DOHH2 (cell line): ENCODE results near the gene TKT.

Experiments
- H3F3A ChIP-seq: fragments of 200-600 bp; sonication (generic), shearing (Covaris generic); 2 replicates; pipeline ENCODE4 v1.6.0; 2016; ENCODE audit warnings: antibody characterized with exemption, mild to moderate bottlenecking; ENCODE audit not compliant: control insufficient read depth, insufficient read depth
- H3K27ac ChIP-seq: fragments of 200-600 bp; sonication (generic); 2 replicates; pipeline ENCODE4 v1.5.1; 2014; ENCODE audit warnings: low read depth, mild to moderate bottlenecking, low read length, moderate library complexity
- H3K27me3 ChIP-seq: fragments of 200-600 bp; sonication (generic); 2 replicates; pipeline ENCODE4 v1.6.1; 2014; ENCODE audit warnings: mild to moderate bottlenecking, low read length, mixed read lengths; ENCODE audit not compliant: control insufficient read depth
- H3K36me3 ChIP-seq: fragments of 200-600 bp; sonication (generic); 2 replicates; pipeline ENCODE4 v1.6.1; 2014; ENCODE audit warnings: mild to moderate bottlenecking, low read length, moderate library complexity, mixed read lengths; ENCODE audit not compliant: control insufficient read depth
- H3K4me1 ChIP-seq: fragments of 200-600 bp; sonication (generic); 2 replicates; pipeline ENCODE4 v1.6.1; 2014; ENCODE audit warnings: mild to moderate bottlenecking, low read length, mixed read lengths; ENCODE audit not compliant: control insufficient read depth
- H3K4me2 ChIP-seq: fragments of 200-600 bp; sonication (generic); 2 replicates; pipeline ENCODE4 v1.6.0; 2014; ENCODE audit warnings: mild to moderate bottlenecking, low read length, moderate library complexity
- H3K4me3 ChIP-seq: fragments of 200-600 bp; sonication (generic); 2 replicates; pipeline ENCODE4 v1.5.1; 2014; ENCODE audit warnings: mild to moderate bottlenecking, low read length, mixed read lengths
- H3K79me2 ChIP-seq: fragments of 200-600 bp; sonication (generic); 2 replicates; pipeline ENCODE4 v1.6.1; 2014; ENCODE audit warnings: mild to moderate bottlenecking, low read length, mixed read lengths; ENCODE audit not compliant: control insufficient read depth
- H3K9me2 ChIP-seq: fragments of 200-600 bp; sonication (generic); replicated peaks from 2 replicates; pipeline ENCODE4 v1.6.1; 2014; ENCODE audit warnings: mild to moderate bottlenecking, low read length, mixed read lengths; ENCODE audit not compliant: control insufficient read depth
- H3K9me3 ChIP-seq: fragments of 200-600 bp; sonication (generic); 2 replicates; pipeline ENCODE4 v1.6.1; 2014; ENCODE audit warnings: antibody characterized with exemption, low read length, mixed read lengths; ENCODE audit not compliant: control insufficient read depth, insufficient read depth
- H4K20me1 ChIP-seq: fragments of 200-600 bp; sonication (generic); 2 replicates; pipeline ENCODE4 v1.6.0; 2014; ENCODE audit warnings: low read depth, mild to moderate bottlenecking, antibody characterized with exemption, low read length, moderate library complexity; ENCODE audit not compliant: control insufficient read depth, insufficient read depth
- EZH2phosphoT487 ChIP-seq: fragments of 200-600 bp; sonication (generic); IDR thresholded peaks from 2 replicates; pipeline ENCODE4 v1.6.1; 2017; ENCODE audit warnings: borderline replicate concordance, mild to moderate bottlenecking, antibody characterized with exemption, low read length, moderate library complexity, mixed read lengths
- TF ChIP-seq, protein P1 (sequence below): fragments of 200-600 bp; sonication (generic); IDR thresholded peaks from one replicate; pipeline ENCODE4 v1.5.1; 2014; ENCODE audit warnings: antibody characterized with exemption, mild to moderate bottlenecking, low read depth, low read length; ENCODE audit not compliant: poor library complexity, severe bottlenecking

Gene TKT

GRCh38 chr3:53288214-53288613 is 32.4 kb upstream of the TKT start:
- Histone ChIP-seq H3K9me2 (no peaks in the 10 kb centered on the region), H3K4me2 (no peak overlapping the region), H3K79me2 (no peaks in the 10 kb centered on the region), H3K4me1 (no peaks in the 10 kb centered on the region), H3K4me3 (no peak overlapping the region), H3K27me3 (no peaks in the 10 kb centered on the region), H4K20me1 (no peaks in the 10 kb centered on the region), H3K36me3 (peaks cover 12% of the 10 kb centered on the region), H3K9me3 (no peaks in the 10 kb centered on the region), H3K27ac (no peak overlapping the region), H3F3A (no peaks in the 10 kb centered on the region)
- TF ChIP-seq EZH2phosphoT487, result no peak
- TF ChIP-seq, protein P1, sequence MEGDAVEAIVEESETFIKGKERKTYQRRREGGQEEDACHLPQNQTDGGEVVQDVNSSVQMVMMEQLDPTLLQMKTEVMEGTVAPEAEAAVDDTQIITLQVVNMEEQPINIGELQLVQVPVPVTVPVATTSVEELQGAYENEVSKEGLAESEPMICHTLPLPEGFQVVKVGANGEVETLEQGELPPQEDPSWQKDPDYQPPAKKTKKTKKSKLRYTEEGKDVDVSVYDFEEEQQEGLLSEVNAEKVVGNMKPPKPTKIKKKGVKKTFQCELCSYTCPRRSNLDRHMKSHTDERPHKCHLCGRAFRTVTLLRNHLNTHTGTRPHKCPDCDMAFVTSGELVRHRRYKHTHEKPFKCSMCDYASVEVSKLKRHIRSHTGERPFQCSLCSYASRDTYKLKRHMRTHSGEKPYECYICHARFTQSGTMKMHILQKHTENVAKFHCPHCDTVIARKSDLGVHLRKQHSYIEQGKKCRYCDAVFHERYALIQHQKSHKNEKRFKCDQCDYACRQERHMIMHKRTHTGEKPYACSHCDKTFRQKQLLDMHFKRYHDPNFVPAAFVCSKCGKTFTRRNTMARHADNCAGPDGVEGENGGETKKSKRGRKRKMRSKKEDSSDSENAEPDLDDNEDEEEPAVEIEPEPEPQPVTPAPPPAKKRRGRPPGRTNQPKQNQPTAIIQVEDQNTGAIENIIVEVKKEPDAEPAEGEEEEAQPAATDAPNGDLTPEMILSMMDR, result no peak

- peaks cover 16% of the 10 kb centered on the region for H3K36me3 ChIP-seq
- no peaks in the 10 kb centered on the region for H3K9me3 ChIP-seq
- H3K4me1 ChIP-seq, result no peaks in the 10 kb centered on the region
- no peaks in the 10 kb centered on the region for H3K79me2 ChIP-seq
- no peaks in the 10 kb centered on the region for H4K20me1 ChIP-seq
- H3K27ac ChIP-seq, result no peak overlapping the region
- TF ChIP-seq, protein P1, result no peak
- no peak for TF ChIP-seq EZH2phosphoT487
- no peaks in the 10 kb centered on the region for H3K9me2 ChIP-seq
- H3K4me3 ChIP-seq, result no peak overlapping the region
- H3F3A ChIP-seq, result no peaks in the 10 kb centered on the region
- no peaks in the 10 kb centered on the region for H3K27me3 ChIP-seq
- H3K4me2 ChIP-seq, result no peak overlapping the region
Observed at GRCh38 chr3:53287131-53287629, 31.4 kb upstream of the TKT start.

DNA sequence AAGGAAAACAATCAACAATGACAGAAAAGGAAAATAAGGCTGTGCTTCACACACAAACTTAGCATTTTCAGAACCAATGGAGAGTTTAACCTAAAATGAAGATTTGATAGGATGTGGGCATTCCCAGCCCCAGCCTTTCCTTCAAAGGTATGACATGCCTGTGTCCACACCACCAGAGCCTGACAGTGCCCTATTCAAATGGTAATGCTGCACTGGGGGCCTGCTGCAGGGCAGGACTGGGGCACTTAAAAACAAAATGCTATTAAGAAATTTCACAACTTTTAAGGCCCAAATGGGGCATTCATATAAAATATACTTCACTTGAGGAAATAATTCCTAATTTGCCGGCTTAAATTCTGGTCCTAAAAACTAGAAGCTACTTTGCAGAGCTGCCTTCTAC is 30.9 kb upstream of the TKT start:
- Histone ChIP-seq H3K36me3 (peaks cover 16% of the 10 kb centered on the region), H3K4me2 (no peak overlapping the region), H3K27me3 (no peaks in the 10 kb centered on the region), H4K20me1 (no peaks in the 10 kb centered on the region), H3K27ac (no peak overlapping the region), H3K79me2 (no peaks in the 10 kb centered on the region), H3K4me1 (no peaks in the 10 kb centered on the region), H3F3A (no peaks in the 10 kb centered on the region), H3K9me2 (no peaks in the 10 kb centered on the region), H3K9me3 (no peaks in the 10 kb centered on the region), H3K4me3 (no peak overlapping the region)
- TF ChIP-seq, protein P1, result no peak

GRCh38 chr3:53282581-53282980 is 26.8 kb upstream of the TKT start:
- no peaks in the 10 kb centered on the region for H3F3A ChIP-seq
- no peak overlapping the region for H3K27ac ChIP-seq
- H3K9me3 ChIP-seq, result no peaks in the 10 kb centered on the region
- no peak overlapping the region for H3K4me3 ChIP-seq
- H4K20me1 ChIP-seq, result no peaks in the 10 kb centered on the region
- H3K4me2 ChIP-seq, result no peak overlapping the region
- TF ChIP-seq EZH2phosphoT487, result no peak
- TF ChIP-seq, protein P1, result no peak
- no peaks in the 10 kb centered on the region for H3K27me3 ChIP-seq
- no peaks in the 10 kb centered on the region for H3K79me2 ChIP-seq
- H3K4me1 ChIP-seq, result no peaks in the 10 kb centered on the region
- H3K36me3 ChIP-seq, result peaks cover 15% of the 10 kb centered on the region
- no peaks in the 10 kb centered on the region for H3K9me2 ChIP-seq
